ENCODE measurements around the gene PLCD1. TPM values are rescaled to one million over a fixed set of nuclear protein-coding genes. Genes with fewer than 3 reads are reported as not detected.
"Not testable (repeated sequence)": the region's sequence is repeated elsewhere in the genome, so short reads cannot be mapped to it uniquely, and the experiment has no call there.

Gene PLCD1
- polyA plus RNA-seq, 1 donor, result 20.2 TPM

GRCh38 chr3:37988376-37988775 is 41.1 kb downstream of the PLCD1 start:
- not testable (repeated sequence) for DNase-seq

GRCh38 chr3:37987751-37988179 is 41.7 kb downstream of the PLCD1 start:
- DNase-seq, result no peak

- no peak for DNase-seq
Measured at GRCh38 chr3:37987315-37987697, 42.1 kb downstream of the PLCD1 start.

GRCh38 chr3:37986479-37987314 is 42.7 kb downstream of the PLCD1 start:
- no peak for DNase-seq

- DNase-seq, result no peak
Measured at GRCh38 chr3:37985637-37986320, 43.7 kb downstream of the PLCD1 start.

GRCh38 chr3:37984596-37984995 is 44.8 kb downstream of the PLCD1 start:
- no peak for DNase-seq

GRCh38 chr3:37984051-37984450 is 45.4 kb downstream of the PLCD1 start:
- DNase-seq, result no peak

GRCh38 chr3:37982331-37982730 is 47.1 kb downstream of the PLCD1 start:
- DNase-seq, result no peak

GRCh38 chr3:37981348-37981664 is 48.1 kb downstream of the PLCD1 start:
- no peak for DNase-seq

- DNase-seq, result no peak
Measured at GRCh38 chr3:37980462-37981347, 48.7 kb downstream of the PLCD1 start.

GRCh38 chr3:37979541-37980461 is 49.6 kb downstream of the PLCD1 start:
- DNase-seq, result no peak

- no peak for DNase-seq
Measured at GRCh38 chr3:37974121-37975083, 55.0 kb downstream of the PLCD1 start.

GRCh38 chr3:37973246-37974054 is 56.0 kb downstream of the PLCD1 start:
- DNase-seq, result no peak

- not testable (repeated sequence) for DNase-seq
Measured at GRCh38 chr3:37972056-37972455, 57.4 kb downstream of the PLCD1 start.

GRCh38 chr3:37971467-37971866 is 58.0 kb downstream of the PLCD1 start:
- no peak for DNase-seq

GRCh38 chr3:37970802-37971201 is 58.6 kb downstream of the PLCD1 start:
- DNase-seq, result no peak

GRCh38 chr3:37969596-37970100 is 59.8 kb downstream of the PLCD1 start:
- no peak for DNase-seq

GRCh38 chr3:37968813-37969595 is 60.4 kb downstream of the PLCD1 start:
- DNase-seq, result no peak

Measured in left kidney (tissue), 2 donors.